GM19351 (cell line): ENCODE results near the gene SLC66A2.
"Not testable (repeated sequence)": the region's sequence is repeated elsewhere in the genome, so short reads cannot be mapped to it uniquely, and the experiment has no call there.

Source experiments
- ATAC-seq: cut with Tn5 transposase; IDR thresholded peaks from one replicate; pipeline ENCODE4 v1.9.1; 2021; ENCODE audit warnings: mild to moderate bottlenecking, moderate library complexity; ENCODE audit not compliant: unreplicated experiment

Gene SLC66A2

DNA sequence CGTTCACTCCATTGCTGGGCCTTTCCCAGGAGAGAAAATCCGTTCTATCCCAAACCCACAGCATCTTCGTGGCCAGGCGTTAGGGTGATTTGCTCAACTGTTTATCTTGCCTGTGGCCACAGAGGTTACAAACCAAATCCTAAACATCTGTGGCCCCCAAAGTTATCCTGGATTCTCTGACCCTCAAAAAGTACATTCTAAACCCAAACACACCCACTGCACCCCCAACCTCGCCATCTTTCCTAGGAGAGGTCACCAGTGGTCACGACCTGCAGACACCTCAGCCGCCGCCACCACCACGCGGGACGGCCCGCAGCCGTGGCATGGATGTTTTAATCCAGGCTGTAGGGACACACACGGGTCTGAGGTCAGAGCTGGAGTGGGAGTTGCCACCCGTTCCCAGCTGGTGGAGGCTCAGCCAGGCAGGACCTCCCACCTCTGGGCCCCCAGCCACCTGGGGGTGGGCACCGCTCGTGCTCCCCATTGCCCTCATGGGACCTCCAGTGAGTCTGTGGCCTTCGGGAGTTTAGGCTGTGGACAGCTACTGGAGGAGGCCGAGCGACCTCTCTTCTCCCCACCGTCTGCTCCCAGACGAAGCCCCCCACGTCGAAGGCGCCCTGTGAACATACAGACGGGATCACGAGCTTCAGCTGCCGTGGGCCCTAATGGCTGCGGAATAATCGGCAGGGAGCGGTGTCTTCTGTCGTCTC, 81.7 kb downstream of the SLC66A2 start:
- ATAC-seq: no peak

DNA sequence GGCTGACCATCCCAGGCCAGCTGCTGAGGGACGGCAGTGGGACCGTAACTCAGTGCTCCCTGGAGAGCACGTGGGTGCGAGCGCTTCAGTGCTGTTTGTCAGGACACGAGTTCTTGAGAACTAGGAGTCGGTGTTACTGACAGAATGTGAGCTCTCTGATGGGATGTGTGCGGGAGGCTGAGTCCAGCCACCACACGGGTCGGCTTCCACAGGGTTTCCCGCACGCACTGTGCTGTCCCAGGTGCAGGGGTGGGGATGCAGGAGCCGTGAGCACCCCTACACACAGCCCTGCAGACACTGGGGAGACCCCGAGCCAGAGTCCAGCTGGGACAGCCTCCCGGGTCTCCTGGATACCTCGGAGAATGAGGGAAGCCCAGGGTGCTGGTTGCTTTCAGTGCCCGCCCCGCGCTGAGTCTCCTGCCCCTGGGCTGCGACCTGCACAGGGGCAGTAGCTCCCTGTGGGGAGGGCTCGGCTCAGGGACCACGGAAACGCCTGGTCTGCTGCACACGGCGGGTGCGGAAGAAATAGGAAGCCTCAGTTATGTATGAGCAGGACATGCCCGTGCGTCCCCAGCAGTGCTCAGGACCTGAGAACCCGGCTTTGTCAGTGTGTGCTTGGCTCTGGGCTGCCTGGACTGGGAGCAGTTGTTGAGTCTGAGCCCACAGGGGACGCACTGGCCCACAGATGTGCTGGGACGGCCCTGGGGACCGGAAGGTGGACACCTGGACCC, 82.5 kb downstream of the SLC66A2 start:
- no peak for ATAC-seq

DNA sequence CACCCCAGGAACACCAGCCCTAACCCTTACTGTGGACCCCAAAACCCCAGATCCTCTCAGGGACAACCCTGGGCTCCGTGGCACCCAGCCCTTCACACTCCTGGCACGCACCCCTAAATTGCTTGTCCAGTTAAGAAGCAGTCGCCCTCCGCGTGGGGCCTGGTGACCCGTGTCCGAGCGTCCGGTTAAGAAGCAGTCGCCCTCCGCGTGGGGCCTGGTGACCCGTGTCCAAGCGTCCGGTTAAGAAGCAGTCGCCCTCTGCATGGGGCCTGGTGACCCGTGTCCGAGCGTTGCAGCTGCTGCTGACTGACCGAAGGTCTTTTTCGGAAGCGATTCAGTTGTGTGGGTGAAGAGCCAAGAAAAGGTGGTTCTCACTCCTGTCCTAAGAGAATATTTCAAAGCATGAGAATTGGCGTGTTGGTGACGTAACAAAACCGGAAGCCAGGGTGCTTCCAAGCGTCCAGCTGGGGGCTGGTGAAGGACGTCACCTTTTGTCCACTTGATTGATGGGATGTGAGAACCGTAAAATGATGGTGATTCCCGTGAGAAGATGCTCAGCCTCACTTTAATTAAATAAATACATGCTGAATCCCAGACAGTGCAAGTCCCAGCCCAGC, 83.2 kb downstream of the SLC66A2 start:
- no peak for ATAC-seq

DNA sequence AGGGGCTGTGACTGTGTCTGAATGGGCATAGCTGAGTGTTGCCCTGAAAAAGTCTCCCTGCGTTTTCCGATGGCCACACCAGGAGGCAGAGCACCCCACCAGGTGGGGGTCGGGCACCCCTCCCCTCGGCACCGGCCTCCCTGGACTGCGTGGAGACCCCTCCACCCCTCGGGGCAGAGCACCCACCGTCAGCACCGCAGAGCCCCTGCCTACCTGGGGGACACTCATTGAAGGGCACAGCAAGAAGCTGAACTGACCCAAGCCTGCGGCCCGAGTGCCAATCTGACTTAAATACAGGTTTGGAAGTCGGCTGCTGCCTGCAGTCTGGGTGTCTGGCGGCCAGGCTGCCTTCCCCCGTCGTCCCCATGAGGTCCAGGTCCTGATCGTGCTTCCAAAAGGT, 83.8 kb downstream of the SLC66A2 start:
- no peak for ATAC-seq

DNA sequence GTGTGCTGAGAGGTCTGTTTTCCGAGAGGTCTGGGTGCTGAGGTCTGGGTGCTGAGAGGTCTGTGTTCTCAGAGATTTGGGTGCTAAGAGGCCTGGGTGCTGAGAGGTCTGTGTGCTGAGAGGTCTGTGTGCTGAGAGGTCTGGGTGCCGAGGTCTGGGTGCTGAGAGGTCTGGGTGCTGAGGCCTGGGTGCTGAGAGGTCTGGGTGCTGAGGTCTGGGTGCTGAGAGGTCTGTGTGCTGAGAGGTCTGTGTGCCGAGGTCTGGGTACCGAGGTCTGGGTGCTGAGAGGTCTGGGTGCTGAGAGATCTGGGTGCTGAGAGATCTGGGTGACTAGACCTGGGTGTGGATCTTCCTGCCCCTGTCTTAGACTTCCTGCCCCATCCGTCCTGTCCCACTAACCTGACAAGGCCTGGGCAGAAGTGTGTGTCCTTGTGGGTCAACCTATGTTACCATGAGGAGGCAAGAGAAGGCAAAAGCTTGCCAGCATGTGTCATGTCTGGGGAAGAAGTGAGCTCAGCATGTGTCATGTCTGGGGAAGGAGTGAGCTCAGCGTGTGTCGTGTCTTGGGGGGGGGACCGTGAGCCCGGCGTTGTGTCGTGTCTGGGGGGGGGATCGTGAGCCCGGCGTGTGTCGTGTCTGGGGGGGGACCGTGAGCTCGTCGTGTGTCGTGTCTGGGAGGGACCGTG, 84.4 kb downstream of the SLC66A2 start:
- no peak for ATAC-seq

DNA sequence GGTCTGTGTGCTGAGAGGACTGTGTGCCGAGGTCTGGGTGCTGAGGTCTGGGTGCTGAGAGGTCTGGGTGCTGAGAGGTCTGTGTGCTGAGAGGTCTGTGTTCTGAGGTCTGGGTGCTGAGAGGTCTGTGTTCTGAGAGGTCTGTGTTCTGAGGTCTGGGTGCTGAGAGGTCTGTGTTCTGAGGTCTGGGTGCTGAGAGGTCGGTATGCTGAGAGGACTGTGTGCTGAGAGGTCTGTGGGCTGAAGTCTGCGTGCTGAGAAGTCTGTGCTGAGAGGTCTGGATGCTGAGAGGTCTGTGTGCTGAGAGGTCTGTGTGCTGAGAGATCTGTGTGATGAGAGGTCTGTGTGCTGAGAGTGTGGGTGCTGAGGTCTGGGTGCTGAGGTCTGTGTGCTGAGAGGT, 85.5 kb downstream of the SLC66A2 start:
- not testable (repeated sequence) for ATAC-seq

DNA sequence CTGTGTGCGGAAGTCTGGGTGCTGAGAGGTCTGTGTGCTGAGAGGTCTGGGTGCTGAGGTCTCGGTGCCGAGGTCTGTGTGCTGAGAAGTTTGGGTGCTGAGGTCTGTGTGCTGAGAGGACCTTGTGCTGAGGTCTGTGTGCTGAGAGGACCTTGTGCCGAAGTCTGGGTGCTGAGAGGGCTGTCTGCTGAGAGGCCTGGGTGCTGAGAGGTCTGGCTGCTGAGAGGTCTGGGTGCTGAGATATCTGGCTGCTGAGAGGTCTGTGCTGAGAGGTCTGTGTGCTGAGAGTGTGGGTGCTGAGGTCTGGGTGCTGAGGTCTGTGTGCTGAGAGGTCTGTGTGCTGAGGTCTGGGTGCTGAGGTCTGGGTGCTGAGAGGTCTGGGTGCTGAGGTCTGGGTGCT, 86.5 kb downstream of the SLC66A2 start:
- ATAC-seq: not testable (repeated sequence)

DNA sequence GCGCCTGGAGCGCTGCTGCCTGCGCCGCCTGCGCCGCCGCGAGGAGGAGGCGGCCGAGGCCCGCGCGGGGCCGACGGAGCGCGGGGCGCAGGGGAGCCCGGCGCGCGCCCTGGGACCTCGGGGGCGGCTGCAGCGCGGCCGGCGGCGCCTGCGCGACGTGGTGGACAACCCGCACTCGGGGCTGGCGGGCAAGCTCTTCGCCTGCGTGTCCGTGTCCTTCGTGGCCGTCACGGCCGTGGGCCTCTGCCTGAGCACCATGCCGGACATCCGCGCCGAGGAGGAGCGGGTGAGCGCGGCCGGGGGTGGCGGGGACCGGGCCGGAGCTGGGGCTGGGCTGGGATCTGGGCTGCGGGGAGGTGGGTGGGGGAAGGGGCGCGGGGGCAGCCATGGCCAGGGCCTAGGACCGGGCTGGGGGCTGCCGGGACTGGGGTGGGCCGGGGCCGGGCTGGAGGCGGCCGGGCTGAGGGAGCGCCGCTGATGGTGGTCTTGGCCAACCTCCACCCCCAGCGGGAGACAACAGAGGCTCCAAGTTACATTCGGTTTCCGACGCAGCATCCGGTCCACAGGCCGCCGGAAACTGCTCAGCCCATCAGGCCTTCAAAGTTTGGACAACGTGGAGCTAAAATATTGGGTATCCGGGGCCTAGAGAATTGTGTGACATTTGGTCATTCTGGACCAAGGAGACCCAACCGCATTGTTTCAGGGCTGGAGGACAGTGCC, 87.3 kb downstream of the SLC66A2 start:
- ATAC-seq: no peak

DNA sequence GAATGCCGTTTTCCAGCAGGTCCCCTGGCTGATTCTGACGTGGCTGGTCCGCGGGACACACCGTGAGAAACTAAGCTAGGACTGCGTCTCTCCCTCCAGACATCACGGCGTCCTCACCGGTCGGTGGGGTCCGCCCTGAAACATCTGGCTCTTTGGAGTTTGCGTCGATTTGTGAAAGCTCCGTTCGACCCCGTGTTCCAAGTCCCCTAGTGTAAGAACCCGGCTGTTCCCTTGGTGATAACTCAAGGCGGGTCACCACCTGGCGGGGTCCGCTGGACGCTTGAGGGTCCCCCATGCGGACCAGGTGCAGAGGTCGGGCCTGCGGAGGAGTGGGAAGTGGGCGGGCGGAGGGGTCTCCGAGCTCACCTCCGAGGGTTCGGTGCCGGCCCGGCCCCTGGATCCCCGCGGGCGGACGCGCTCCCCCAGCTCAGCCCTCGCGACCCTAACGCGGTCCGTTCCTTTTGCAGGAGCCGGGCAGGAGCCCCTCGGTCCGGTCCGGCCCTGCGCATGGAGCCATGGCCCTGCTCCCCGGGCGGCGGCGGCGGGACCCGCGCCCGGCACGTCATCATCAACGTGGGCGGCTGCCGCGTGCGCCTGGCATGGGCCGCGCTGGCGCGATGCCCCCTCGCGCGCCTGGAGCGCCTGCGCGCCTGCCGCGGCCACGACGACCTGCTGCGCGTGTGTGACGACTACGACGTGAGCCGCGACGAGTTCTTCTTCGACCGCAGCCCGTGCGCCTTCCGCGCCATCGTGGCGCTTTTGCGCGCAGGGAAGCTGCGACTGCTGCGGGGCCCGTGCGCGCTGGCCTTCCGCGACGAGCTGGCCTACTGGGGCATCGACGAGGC, 88.1 kb downstream of the SLC66A2 start:
- no peak for ATAC-seq

DNA sequence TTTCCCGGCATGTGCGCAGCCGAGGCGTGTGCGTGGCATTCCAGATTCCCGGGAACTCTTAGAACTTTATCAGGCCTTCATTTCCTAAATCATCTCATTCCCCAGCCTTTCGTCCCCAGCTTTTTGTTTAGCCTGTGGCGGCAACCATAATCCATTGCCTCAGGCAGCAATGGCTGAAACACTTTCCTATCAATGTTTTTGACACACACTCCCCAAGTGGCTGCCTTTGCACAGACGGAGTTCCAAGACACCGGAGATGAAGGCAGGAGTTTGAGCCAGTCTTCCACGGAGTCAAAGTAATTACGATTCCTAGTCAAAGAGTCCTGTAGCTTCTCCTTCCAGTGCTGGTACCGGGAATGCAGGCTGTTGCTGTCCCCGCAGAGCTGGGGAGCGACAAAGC, 88.9 kb downstream of the SLC66A2 start:
- ATAC-seq: no peak

DNA sequence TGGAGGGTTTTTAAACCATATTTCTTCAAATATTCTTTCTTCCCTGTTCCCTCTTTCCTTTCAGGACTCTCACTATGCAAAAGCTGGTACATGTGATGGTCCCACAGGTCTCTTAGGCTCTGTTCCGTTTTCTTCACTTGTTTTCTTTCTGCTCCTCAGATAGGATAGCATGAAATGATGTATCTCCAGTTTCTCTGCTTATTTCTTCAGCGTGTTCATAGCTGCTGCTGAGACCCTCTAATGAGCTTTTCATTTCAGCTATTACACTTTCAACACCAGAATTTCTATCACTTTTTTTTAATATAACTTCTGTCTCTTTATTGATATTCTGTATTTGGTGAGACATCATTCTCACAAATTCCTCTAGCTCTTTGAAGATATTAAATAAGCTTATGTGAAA, 89.8 kb downstream of the SLC66A2 start:
- ATAC-seq: no peak

DNA sequence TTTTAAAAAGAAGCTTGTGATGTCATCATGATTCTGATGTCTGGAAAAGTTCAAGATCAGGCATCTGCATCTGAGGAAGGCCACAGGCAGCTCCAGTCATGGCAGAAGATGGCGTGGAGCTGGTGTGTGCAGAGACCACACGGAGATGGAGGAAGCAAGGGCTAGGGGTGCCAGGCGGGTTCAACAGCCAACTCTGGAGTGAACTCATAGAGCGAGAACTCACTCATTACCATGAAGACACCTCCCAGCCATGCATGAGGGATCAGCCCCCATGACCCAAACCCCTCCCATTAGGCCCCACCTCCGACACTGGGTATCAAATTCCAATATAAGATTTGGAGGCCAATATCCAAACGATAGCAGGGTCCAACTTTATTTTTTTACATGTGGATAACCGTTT, 92.1 kb downstream of the SLC66A2 start:
- no peak for ATAC-seq

DNA sequence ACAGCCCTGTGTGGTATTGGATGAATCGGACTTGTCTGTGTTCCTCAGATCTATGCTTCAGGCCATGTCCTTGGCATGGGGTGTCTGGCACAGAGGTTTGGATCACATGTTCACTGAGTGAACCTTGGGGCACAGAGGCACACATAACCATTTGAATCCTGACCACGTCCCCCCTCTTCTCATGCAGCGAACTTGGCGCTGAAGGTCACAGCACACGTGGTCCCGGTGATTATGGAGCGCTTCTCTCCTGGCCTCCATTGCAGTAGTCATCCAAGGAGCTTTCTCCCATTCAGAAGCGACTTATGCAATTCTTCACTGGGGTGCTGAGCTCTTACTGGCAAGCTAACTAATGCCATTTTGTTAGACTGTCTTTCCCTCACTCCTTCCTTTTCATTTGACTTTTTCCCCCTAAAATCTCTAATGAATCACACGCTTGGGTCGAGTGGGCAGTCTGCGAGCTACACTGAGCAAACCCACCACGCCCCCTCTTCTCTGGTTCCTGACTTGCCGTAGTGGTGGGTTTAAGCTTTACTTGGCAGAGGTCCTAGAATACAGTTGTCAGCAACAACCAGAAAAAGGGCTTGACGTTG, 94.3 kb downstream of the SLC66A2 start:
- no peak for ATAC-seq

DNA sequence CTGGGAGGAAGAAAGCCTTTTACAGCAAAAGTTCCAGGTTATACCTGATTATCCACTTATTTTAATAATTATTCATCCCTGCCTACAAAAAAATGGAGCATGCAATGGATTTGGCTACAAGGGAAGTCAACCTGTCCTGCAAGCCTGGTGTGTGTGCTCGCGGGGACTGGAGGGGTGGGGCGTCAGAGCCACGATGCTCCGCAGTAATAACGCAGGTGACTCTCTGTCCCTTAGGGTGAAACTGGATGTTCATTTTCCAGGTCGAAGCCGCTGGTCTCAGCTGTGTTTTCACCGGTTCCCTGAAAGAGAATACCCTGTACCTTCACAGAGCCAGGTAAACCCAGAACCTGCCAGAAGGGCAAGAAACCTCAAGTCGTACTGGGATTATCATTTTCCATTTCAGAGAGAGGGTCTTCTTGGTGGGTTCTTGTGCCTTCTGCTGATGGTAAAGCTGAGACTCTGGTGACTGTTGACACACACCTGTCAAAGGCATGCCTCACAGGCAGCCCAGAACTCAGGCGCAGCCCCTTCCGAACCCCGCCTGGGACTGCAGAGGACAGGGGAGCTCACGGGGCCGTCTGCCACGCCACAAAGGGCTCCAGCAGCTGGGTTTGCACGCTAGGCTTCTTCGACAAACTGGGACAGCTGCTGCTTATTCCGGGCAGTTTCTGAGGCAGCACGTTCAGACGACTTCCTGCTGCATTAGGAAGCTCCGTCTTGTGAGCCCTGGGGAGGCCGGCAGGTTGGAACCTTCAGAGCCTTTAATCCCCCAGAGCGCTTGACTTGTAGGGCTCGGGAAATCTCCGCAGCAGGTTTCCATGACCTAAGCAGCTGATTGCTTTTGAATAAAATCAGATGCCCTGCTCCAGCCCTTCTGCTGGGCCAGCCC, 95.1 kb downstream of the SLC66A2 start:
- ATAC-seq: peak; percentile 62

DNA sequence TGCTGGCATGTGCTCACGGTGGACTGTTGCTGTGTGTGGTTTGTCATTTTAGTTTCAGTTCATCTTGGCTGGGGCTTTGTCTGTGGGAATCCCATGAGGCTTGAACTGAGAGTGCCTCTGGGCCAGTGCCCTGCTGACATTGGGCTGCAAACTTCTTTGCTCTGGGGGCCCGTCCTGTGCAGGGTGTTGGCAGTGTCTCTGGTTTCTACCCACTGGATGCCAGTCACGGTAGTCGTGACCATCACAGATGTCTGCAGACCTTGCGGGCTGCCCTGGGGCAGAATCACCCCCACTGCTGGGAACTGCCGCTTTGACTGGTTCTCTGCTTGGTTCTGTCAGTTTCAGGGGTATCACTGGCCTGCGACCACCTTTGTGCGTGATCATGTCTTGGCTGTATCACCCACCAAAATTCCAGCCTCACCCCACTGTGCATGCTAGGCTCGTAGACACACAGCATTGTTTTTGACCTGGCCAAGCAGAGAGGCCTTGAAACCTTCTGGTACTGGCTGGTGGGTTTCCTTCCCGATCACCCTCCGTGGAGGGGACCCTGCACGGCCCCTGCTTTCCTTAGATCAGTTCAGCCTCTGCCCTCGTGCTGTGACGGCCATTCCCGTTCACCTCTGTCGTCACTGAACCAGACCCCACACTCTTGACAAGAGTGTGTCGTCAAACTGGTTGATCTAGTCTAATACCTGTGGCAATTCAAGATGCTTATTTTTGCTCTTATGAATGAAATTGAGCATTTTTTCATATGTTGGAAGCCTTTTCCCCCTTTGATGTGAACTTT, 96.1 kb downstream of the SLC66A2 start:
- peak; percentile 80 for ATAC-seq

DNA sequence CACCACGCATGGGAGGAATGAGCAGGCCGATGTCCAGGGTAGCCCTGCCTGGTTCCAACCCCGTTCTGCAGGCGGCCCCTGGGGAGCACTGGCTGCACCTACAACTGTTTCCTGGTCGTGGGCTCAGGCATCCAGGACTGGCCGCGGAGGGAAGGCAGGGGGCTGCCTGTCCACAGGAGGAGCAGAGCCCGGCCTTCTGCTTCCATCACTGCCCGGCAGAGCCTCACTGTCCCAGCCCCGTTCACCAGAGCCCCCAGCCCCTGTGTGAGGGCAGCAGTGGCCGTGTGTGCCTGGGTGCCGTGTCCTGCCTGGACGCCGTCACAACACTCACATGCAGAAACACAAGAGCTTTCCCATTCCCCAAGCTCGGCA, 97.5 kb downstream of the SLC66A2 start:
- ATAC-seq: no peak

DNA sequence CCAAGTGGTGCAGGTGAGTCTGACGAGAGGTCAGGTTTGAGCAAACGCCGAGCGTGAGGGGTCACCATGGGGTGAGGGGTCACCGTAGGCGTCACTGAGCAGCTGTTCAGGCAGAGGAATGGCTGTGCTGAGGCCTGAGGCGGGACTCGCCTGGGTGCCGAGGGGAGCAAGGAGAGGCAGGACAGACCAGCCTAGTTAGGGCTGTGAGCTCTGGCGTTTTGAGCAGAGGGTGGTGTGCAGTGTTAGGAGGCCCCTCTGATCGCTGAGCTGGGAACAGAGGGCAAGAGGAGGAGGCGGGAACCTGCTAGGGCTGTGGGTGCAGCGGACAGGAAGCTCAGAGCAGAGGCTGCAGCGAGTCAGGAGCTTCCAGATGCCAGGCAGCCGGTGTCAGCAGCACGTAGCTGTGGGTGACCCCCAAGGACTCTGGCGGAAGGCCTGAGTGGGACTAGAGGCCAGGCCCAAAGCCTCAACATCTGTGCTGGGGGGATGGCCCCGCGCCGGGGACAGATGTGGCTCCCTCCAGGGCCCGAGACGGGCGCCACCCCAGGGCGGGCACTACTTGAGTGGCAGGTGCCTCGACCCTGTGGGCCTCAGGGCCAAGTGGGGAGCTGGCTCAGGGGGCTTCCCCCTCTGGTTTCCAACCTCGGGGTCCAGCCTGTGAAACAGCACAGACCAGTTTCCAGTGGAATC, 98.0 kb downstream of the SLC66A2 start:
- no peak for ATAC-seq
